Cardiac muscle cell (in vitro differentiated cells and primary cell): Measurements from ENCODE around the gene MYMK. TPM values are rescaled to one million over a fixed set of nuclear protein-coding genes. Genes with fewer than 3 reads are reported as not detected.

Experiments used
- DNase-seq, 2 donors: peaks; one replicate each; pipeline versions ENCODE4 v3.0.0 to v3.0.0-alpha.2; 2010 to 2017; ENCODE audit warnings: low read depth in 1 of 2, low spot score in 1 of 2
- H3K27ac ChIP-seq: fragments of 200-600 bp; sonication (generic); 2 replicates; pipeline ENCODE4 v1.5.1; 2016
- H3K27me3 ChIP-seq: fragments of 200-600 bp; sonication (generic); 2 replicates; pipeline ENCODE4 v1.6.0; 2016; ENCODE audit warnings: control low read depth
- H3K36me3 ChIP-seq: fragments of 200-600 bp; sonication (generic); 2 replicates; pipeline ENCODE4 v1.5.1; 2016; ENCODE audit warnings: control low read depth
- H3K4me1 ChIP-seq: fragments of 200-600 bp; sonication (generic); 2 replicates; pipeline ENCODE4 v1.8.1; 2017; ENCODE audit warnings: low read depth, mild to moderate bottlenecking, mixed run types
- H3K4me3 ChIP-seq: fragments of 200-600 bp; sonication (generic); 2 replicates; pipeline ENCODE4 v1.5.1; 2016; ENCODE audit warnings: mild to moderate bottlenecking
- H3K9me3 ChIP-seq: fragments of 200-600 bp; sonication (generic); 2 replicates; pipeline ENCODE4 v1.5.1; 2017; ENCODE audit warnings: low read depth, mild to moderate bottlenecking, control low read depth
- polyA plus RNA-seq: library from polyadenylated mRNA; unstranded; fragments of >200 nt; fragmentation: Nextera tagmentation; extraction: Ambion mirVana; gene quantifications from 2 replicates; pipeline ENCODE4 v1.2.1, GENCODE V29; 2016
- total RNA-seq: library from RNA; depleted of rRNA; stranded (reverse); fragments of >200 nt; gene quantifications from 2 replicates; pipeline ENCODE4 v1.2.3, GENCODE V29; 2016
- TF ChIP-seq, protein P1 (sequence below): IDR thresholded peaks from 2 replicates; pipeline ENCODE4 v1.5.1; 2012; ENCODE audit warnings: low read depth, mild to moderate bottlenecking, low read length

Gene MYMK
- total and polyA plus RNA-seq, 2 experiments from 2014 or later = not detected

DNA sequence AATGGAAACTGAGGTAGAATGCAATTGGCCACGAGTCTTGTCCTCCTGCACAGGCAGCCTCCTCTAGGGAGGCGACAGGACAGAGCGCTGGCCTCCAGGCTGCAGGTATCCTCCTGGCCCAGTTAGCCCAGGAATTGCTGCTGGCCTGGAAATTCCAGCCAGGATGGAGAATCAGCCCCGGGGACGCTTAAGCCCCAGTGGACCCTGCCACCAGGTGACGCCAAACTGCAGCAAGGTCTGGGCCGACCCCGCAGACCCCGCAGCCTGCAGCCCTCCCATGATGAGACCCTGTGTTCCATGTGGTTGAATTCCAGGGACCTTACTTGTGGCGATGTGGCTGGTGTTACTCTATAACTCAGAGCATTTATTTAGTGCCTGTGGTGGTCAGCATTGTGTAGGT, 57.7 kb downstream of the MYMK start:
- no peaks in the 10 kb centered on the region for H3K9me3 ChIP-seq
- no peak overlapping the region for H3K27ac ChIP-seq
- H3K4me3 ChIP-seq = no peak overlapping the region
- TF ChIP-seq, protein P1, sequence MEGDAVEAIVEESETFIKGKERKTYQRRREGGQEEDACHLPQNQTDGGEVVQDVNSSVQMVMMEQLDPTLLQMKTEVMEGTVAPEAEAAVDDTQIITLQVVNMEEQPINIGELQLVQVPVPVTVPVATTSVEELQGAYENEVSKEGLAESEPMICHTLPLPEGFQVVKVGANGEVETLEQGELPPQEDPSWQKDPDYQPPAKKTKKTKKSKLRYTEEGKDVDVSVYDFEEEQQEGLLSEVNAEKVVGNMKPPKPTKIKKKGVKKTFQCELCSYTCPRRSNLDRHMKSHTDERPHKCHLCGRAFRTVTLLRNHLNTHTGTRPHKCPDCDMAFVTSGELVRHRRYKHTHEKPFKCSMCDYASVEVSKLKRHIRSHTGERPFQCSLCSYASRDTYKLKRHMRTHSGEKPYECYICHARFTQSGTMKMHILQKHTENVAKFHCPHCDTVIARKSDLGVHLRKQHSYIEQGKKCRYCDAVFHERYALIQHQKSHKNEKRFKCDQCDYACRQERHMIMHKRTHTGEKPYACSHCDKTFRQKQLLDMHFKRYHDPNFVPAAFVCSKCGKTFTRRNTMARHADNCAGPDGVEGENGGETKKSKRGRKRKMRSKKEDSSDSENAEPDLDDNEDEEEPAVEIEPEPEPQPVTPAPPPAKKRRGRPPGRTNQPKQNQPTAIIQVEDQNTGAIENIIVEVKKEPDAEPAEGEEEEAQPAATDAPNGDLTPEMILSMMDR = peak; percentile 2
- H3K36me3 ChIP-seq = peaks cover 3% of the 10 kb centered on the region
- H3K27me3 ChIP-seq = no peaks in the 10 kb centered on the region
- no peak for DNase-seq
- no peaks in the 10 kb centered on the region for H3K4me1 ChIP-seq

DNA sequence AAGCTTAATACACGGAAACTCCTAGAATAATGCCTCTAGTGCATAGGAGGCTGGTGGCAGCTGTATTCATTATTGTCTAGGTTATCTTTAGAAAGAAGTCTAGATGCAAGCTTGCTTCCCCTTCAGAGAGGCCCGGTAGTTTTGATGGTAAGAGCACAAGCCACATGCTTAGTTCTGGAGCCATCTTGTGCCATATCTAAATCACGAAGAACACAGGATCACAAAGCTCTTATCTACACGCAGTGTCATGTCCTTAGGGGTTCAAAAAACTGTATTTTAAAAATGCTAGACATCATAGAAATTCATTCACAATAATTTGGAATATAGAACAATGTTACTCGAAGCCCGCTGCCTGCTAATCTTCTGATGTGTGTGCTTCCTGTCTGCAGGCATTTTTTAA, 58.8 kb downstream of the MYMK start:
- H3K36me3 ChIP-seq = peaks cover 3% of the 10 kb centered on the region
- no peaks in the 10 kb centered on the region for H3K9me3 ChIP-seq
- TF ChIP-seq, protein P1 = no peak
- H3K4me3 ChIP-seq = no peak overlapping the region
- no peaks in the 10 kb centered on the region for H3K4me1 ChIP-seq
- no peak overlapping the region for H3K27ac ChIP-seq
- no peak for DNase-seq
- no peaks in the 10 kb centered on the region for H3K27me3 ChIP-seq

DNA sequence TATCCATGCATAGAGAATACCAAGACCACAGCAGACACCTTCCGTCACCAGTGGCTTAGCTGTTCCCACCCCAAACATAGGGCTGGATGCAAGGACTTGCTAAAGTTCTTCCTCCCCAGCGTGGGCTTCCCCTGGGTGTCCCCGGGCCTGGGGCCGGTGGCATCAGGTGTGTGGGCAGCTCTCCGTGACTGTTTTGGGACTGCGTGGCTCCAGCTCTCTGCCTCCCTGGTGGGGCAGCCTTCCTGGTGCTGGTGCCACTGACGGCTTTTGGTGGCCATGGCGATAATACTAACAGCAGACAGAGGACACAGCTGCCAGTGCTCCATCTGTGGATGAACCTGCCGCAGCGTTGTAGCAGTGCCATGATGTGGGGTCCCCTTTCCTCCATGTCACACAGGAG, 60.1 kb downstream of the MYMK start:
- TF ChIP-seq, protein P1 = no peak
- Histone ChIP-seq H3K27me3 (no peaks in the 10 kb centered on the region), H3K27ac (no peak overlapping the region), H3K36me3 (peaks cover 3% of the 10 kb centered on the region), H3K4me3 (no peak overlapping the region), H3K9me3 (no peaks in the 10 kb centered on the region), H3K4me1 (no peaks in the 10 kb centered on the region)
- no peak for DNase-seq

Other genes with a start within 250 kb of the MYMK start
- gene ABO, start 249.8 kb downstream of the MYMK start, total RNA-seq = 0.04 and 0.30 TPM in 2 replicates
- gene ABO, start 249.8 kb downstream of the MYMK start, polyA plus RNA-seq = 0.12 TPM in 1 of 2 replicates, not detected in the other
- 31.8 and 33.6 TPM in 2 replicates for gene SURF6, start 188.8 kb downstream of the MYMK start, total RNA-seq
- gene SURF6, start 188.8 kb downstream of the MYMK start, polyA plus RNA-seq = 25.7 and 26.9 TPM in 2 replicates
- gene MED22, start 176.8 kb downstream of the MYMK start, total RNA-seq = 101 and 125 TPM in 2 replicates
- gene MED22, start 176.8 kb downstream of the MYMK start, polyA plus RNA-seq = 60.6 and 74.9 TPM in 2 replicates
- gene RPL7A, start 176.7 kb downstream of the MYMK start, total RNA-seq = 2,223 and 2,233 TPM in 2 replicates
- 404 and 480 TPM in 2 replicates for gene RPL7A, start 176.7 kb downstream of the MYMK start, polyA plus RNA-seq
- 32.9 and 38.6 TPM in 2 replicates for gene SURF1, start 168.5 kb downstream of the MYMK start, total RNA-seq
- 88.2 and 88.3 TPM in 2 replicates for gene SURF1, start 168.5 kb downstream of the MYMK start, polyA plus RNA-seq
- gene SURF2, start 168.4 kb downstream of the MYMK start, total RNA-seq = 38.2 and 49.9 TPM in 2 replicates
- gene SURF2, start 168.4 kb downstream of the MYMK start, polyA plus RNA-seq = 35.1 and 38.3 TPM in 2 replicates
- 121 and 191 TPM in 2 replicates for gene SURF4, start 148.9 kb downstream of the MYMK start, total RNA-seq
- gene SURF4, start 148.9 kb downstream of the MYMK start, polyA plus RNA-seq = 129 and 200 TPM in 2 replicates
- gene STKLD1, start 148.6 kb downstream of the MYMK start, total RNA-seq = 2.0 and 2.2 TPM in 2 replicates
- gene STKLD1, start 148.6 kb downstream of the MYMK start, polyA plus RNA-seq = 5.1 and 7.3 TPM in 2 replicates
- 35.7 and 50.2 TPM in 2 replicates for gene REXO4, start 106.9 kb downstream of the MYMK start, total RNA-seq
- 27.1 and 30.1 TPM in 2 replicates for gene REXO4, start 106.9 kb downstream of the MYMK start, polyA plus RNA-seq
- gene ADAMTS13, start 102.6 kb downstream of the MYMK start, total RNA-seq = 12.2 and 16.9 TPM in 2 replicates
- gene ADAMTS13, start 102.6 kb downstream of the MYMK start, polyA plus RNA-seq = 10.1 and 11.2 TPM in 2 replicates
- 61.7 and 73.8 TPM in 2 replicates for gene CACFD1, start 65.0 kb downstream of the MYMK start, total RNA-seq
- 56.6 and 64.0 TPM in 2 replicates for gene CACFD1, start 65.0 kb downstream of the MYMK start, polyA plus RNA-seq
- 2.4 and 8.6 TPM in 2 replicates for gene SLC2A6, start 45.9 kb downstream of the MYMK start, total RNA-seq
- 3.9 and 8.6 TPM in 2 replicates for gene SLC2A6, start 45.9 kb downstream of the MYMK start, polyA plus RNA-seq
- gene ADAMTSL2, start 9.7 kb upstream of the MYMK start, total RNA-seq = 27.2 and 38.3 TPM in 2 replicates
- 13.6 and 18.4 TPM in 2 replicates for gene ADAMTSL2, start 9.7 kb upstream of the MYMK start, polyA plus RNA-seq
- 4.6 and 5.6 TPM in 2 replicates for gene FAM163B, start 84.4 kb upstream of the MYMK start, total RNA-seq
- gene FAM163B, start 84.4 kb upstream of the MYMK start, polyA plus RNA-seq = 0.20 TPM in 1 of 2 replicates, not detected in the other
- not detected in 2 replicates for gene DBH, start 111.4 kb upstream of the MYMK start, total RNA-seq
- gene DBH, start 111.4 kb upstream of the MYMK start, polyA plus RNA-seq = 0.04 and 0.07 TPM in 2 replicates
- gene SARDH, start 213.4 kb upstream of the MYMK start, total RNA-seq = 10.8 and 16.9 TPM in 2 replicates
- 6.0 and 8.5 TPM in 2 replicates for gene SARDH, start 213.4 kb upstream of the MYMK start, polyA plus RNA-seq